ENCODE measurements around the gene C2CD2L. TPM values are rescaled to one million over a fixed set of nuclear protein-coding genes. Genes with fewer than 3 reads are reported as not detected.
A peak's percentile ranks its signal among the peaks of the same experiment; 100 is the strongest.
"Not testable (repeated sequence)": the region's sequence is repeated elsewhere in the genome, so short reads cannot be mapped to it uniquely, and the experiment has no call there.

Gene C2CD2L
- total RNA-seq, 2 donors from 2014 or later: 16.5 to 26.4 TPM

GRCh38 chr11:119117004-119117706 lies 10.0 kb downstream of the C2CD2L start:
- peaks cover 30% of the 10 kb centered on the region for H3K4me1 Mint-ChIP-seq
- H3K9me3 Mint-ChIP-seq: no peaks in the 10 kb centered on the region
- H3K4me3 Mint-ChIP-seq: peak overlapping the region; percentile 78
- peak overlapping the region; percentile 86 for H3K27ac Mint-ChIP-seq
- no peak for ATAC-seq (replicated peaks)
- peaks cover 56% of the 10 kb centered on the region for H3K36me3 Mint-ChIP-seq (ENCODE audit: low read depth)
- no peaks in the 10 kb centered on the region for H3K27me3 Mint-ChIP-seq

DNA sequence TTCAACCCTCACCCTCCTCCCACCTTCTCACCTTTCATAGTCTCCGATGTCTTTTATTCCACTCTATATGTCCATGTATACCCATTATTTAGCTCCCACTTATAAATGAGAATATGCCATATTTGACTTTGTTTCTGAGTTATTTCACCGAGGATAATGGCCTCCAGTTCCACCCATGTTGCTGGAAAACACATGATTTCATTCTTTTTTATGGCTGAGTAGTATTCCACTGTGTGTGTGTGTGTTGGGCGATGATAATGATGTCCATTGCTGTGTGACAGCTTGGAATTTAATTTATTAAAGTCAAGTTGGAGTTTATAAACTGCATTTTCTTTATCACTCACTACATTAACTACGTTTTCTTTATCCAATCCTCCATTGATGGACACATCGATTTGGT lies 11.1 kb downstream of the C2CD2L start:
- ATAC-seq (replicated peaks): no peak
- Mint-ChIP-seq H3K9me3 (no peaks in the 10 kb centered on the region), H3K4me3 (no peak overlapping the region), H3K36me3 (ENCODE audit: low read depth) (peaks cover 57% of the 10 kb centered on the region), H3K27ac (no peak overlapping the region), H3K27me3 (no peaks in the 10 kb centered on the region), H3K4me1 (peaks cover 33% of the 10 kb centered on the region)

DNA sequence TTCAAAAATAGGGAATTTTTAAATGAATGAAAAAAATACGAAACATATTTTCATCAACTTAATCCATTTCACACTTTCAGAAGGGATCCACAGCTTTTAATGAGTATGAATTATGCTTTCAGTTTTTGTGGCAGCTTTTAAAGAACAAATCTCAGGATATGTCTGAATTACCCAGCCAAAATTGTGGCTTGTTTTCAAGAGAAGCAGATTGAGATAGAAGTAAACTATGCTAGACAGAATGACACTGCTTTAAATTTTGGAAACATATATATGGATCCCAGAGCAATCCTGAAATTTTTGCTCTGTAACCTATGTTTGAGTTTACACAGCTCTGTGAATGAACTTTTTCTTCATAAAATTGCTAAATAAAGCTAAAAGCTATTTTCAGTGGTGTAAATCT lies 11.8 kb downstream of the C2CD2L start:
- Mint-ChIP-seq H3K4me1 (peaks cover 31% of the 10 kb centered on the region), H3K4me3 (no peak overlapping the region), H3K9me3 (no peaks in the 10 kb centered on the region), H3K27ac (no peak overlapping the region), H3K27me3 (no peaks in the 10 kb centered on the region), H3K36me3 (ENCODE audit: low read depth) (peaks cover 57% of the 10 kb centered on the region)
- ATAC-seq (replicated peaks): no peak

GRCh38 chr11:119120639-119121007 lies 13.5 kb downstream of the C2CD2L start:
- peaks cover 25% of the 10 kb centered on the region for H3K4me1 Mint-ChIP-seq
- H3K27ac Mint-ChIP-seq: peak overlapping the region; percentile 87
- H3K4me3 Mint-ChIP-seq: peak overlapping the region; percentile 88
- H3K27me3 Mint-ChIP-seq: no peaks in the 10 kb centered on the region
- no peak for ATAC-seq (replicated peaks)
- H3K9me3 Mint-ChIP-seq: no peaks in the 10 kb centered on the region
- peaks cover 49% of the 10 kb centered on the region for H3K36me3 Mint-ChIP-seq (ENCODE audit: low read depth)

DNA sequence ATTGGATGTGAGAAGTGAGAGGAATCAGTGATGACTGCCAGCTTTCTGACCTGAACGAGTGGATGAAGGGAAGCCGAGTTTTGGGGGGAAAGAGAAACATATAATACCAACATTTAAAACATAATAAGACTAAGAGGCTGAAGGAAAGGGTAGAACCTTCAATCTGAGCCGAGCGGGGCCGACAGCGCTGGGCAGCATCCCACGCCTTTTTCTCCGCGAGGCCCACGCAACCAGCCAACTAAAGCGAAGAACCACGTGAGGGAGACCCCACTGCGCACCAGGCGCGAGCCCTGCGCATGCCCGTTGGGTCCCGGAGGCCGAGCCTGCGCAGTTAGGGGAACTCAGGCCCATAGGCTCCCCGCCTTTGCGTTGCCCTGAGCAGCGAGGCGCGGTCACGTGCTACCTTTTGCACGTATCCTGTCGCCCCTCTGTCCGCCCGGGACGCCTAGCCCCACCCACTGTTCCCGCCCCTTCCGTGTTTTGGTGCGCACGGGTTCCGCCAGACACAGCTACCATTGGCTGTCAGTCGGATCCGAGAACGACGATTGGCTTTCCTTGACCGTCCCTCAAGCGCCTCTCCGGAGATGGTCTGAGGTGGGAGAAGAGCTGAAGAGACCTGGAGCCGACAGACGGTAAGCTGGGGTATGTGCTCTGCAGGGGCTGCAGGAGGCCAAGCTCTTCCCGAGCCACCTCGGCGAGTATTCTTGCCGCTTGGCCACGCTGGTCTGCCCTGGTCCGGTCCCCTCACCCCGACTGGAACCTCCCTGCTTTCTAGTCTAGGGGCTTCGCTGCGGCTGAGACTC lies 14.1 kb downstream of the C2CD2L start, which contains the start of gene HINFP:
HINFP (plus strand) TSS at position 573 of the 803 bp plus-strand sequence. CDS start 5,365 bp downstream, outside the sequence.
- Mint-ChIP-seq H3K9me3 (no peaks in the 10 kb centered on the region), H3K27me3 (no peaks in the 10 kb centered on the region), H3K27ac (peak within 1 kb of the TSS; percentile 87), H3K4me3 (peak within 1 kb of the TSS; percentile 88), H3K36me3 (ENCODE audit: low read depth) (peaks cover 44% of the 10 kb centered on the region), H3K4me1 (peaks cover 21% of the 10 kb centered on the region)
- ATAC-seq (replicated peaks): peak; percentile 99

GRCh38 chr11:119121811-119122124 lies 14.6 kb downstream of the C2CD2L start:
- Mint-ChIP-seq H3K4me3 (peak overlapping the region; percentile 88), H3K9me3 (no peaks in the 10 kb centered on the region), H3K4me1 (peaks cover 23% of the 10 kb centered on the region), H3K27ac (peak overlapping the region; percentile 87), H3K36me3 (ENCODE audit: low read depth) (peaks cover 41% of the 10 kb centered on the region), H3K27me3 (no peaks in the 10 kb centered on the region)
- peak; percentile 8 for ATAC-seq (replicated peaks)

- no peak overlapping the region for H3K27ac Mint-ChIP-seq
- no peak for ATAC-seq (replicated peaks)
- peaks cover 19% of the 10 kb centered on the region for H3K4me1 Mint-ChIP-seq
- peaks cover 75% of the 10 kb centered on the region for H3K36me3 Mint-ChIP-seq (ENCODE audit: low read depth)
- no peaks in the 10 kb centered on the region for H3K27me3 Mint-ChIP-seq
- H3K4me3 Mint-ChIP-seq: no peak overlapping the region
- H3K9me3 Mint-ChIP-seq: no peaks in the 10 kb centered on the region
Measured at GRCh38 chr11:119125821-119126220, 18.7 kb downstream of the C2CD2L start.

GRCh38 chr11:119126675-119127268 lies 19.6 kb downstream of the C2CD2L start:
- Mint-ChIP-seq H3K27me3 (no peaks in the 10 kb centered on the region), H3K9me3 (no peaks in the 10 kb centered on the region), H3K36me3 (ENCODE audit: low read depth) (peaks cover 80% of the 10 kb centered on the region), H3K4me3 (no peak overlapping the region), H3K4me1 (peaks cover 18% of the 10 kb centered on the region), H3K27ac (peak overlapping the region; percentile 63)
- ATAC-seq (replicated peaks): no peak

DNA sequence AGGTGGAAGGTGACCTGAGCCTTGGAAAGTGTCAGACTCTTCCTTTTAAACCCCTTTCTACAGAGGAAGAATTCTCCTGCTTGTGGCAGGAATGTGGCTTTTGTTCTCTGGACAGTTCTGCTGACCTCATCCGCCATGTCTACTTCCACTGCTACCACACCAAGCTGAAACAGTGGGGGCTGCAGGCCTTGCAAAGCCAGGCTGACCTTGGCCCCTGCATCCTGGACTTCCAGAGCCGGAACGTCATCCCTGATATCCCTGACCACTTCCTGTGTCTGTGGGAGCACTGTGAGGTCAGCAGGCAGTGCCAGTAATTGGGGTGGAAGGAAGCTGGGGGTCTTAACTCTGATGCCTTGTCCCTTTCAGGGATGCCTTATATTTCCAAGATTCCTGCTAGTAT lies 23.5 kb downstream of the C2CD2L start:
- Mint-ChIP-seq H3K36me3 (ENCODE audit: low read depth) (peaks cover 79% of the 10 kb centered on the region), H3K4me3 (no peak overlapping the region), H3K4me1 (peaks cover 6% of the 10 kb centered on the region), H3K27ac (no peak overlapping the region), H3K9me3 (no peaks in the 10 kb centered on the region), H3K27me3 (no peaks in the 10 kb centered on the region)
- ATAC-seq (replicated peaks): no peak

DNA sequence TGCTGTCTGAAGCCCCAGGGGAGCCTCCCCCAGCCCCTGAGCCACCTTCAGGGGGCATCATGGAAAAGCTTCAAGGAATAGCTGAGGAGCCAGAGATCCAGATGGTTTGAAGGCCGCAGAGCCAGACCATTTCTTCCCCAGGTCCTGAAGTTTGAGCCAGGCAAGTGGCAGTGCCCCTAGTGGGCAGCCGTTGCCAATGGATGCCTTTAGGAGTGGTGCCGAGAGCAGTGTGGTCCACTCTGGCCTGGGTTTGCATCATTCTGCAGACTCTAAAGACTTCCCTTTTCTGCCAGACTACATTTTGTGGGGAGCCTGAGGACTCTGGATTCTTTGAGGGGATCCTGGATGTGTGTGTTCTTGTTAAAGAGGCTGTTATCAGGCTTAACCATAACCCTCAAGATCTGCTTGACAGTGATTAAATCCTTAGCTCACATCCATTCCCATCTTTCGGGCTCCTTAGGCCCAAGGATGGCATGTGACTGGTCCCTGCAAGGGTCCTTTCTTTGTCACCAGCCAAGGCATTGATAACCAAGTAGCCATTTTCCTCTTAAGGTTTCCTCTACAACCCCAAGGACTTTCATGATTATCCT lies 27.3 kb downstream of the C2CD2L start:
- H3K36me3 Mint-ChIP-seq (ENCODE audit: low read depth): peaks cover 49% of the 10 kb centered on the region
- H3K4me3 Mint-ChIP-seq: no peak overlapping the region
- no peak overlapping the region for H3K27ac Mint-ChIP-seq
- no peaks in the 10 kb centered on the region for H3K4me1 Mint-ChIP-seq
- no peaks in the 10 kb centered on the region for H3K9me3 Mint-ChIP-seq
- peaks cover 7% of the 10 kb centered on the region for H3K27me3 Mint-ChIP-seq
- no peak for ATAC-seq (replicated peaks)

DNA sequence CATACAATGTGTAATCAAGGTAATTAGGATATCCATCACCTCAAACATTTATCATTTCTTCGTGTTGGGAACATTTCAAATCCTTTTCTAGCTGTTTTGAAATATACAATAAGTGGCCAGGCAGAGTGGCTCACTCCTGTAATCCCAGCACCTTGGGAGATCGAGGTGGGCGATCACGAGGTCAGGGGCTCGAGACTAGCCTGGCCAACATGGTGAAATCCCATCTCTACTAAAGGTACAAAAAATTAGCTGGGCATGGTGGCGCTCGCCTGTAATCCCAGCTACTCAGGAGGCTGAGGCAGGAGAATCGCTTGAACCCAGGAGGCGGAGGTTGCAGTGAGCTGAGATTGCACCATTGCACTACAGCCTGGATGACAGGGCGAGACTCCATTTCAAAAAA lies 32.1 kb downstream of the C2CD2L start:
- not testable (repeated sequence) for ATAC-seq (replicated peaks); H3K27ac Mint-ChIP-seq; H3K36me3 Mint-ChIP-seq (ENCODE audit: low read depth); H3K9me3 Mint-ChIP-seq; H3K4me1 Mint-ChIP-seq; H3K4me3 Mint-ChIP-seq
- H3K27me3 Mint-ChIP-seq: peaks cover 14% of the 10 kb centered on the region

GRCh38 chr11:119144825-119145486 lies 37.8 kb downstream of the C2CD2L start:
- ATAC-seq (replicated peaks): peak; percentile 51
- no peaks in the 10 kb centered on the region for H3K4me1 Mint-ChIP-seq
- H3K27me3 Mint-ChIP-seq: peaks cover 31% of the 10 kb centered on the region
- no peak overlapping the region for H3K4me3 Mint-ChIP-seq
- H3K36me3 Mint-ChIP-seq (ENCODE audit: low read depth): no peaks in the 10 kb centered on the region
- H3K27ac Mint-ChIP-seq: no peak overlapping the region
- no peaks in the 10 kb centered on the region for H3K9me3 Mint-ChIP-seq

DNA sequence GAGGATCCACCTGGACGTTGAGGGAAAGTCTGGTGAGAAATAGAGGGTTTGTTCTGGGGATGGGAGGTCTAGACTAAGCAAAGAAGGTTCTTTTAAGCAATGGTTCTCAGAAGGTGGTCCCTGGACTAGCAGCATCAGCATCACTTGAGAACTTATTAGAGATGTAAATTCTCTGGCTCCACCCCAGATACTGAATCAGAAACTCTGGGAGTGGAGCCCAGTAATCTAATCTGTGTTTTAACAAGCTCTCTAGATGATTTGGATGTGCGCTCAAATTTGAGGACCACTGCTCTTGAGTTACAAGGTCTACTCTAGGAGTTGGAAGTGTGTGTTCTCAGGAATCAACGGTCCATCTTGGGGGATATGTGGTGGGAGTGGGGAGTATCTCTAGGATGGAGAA lies 38.4 kb downstream of the C2CD2L start:
- no peak overlapping the region for H3K4me3 Mint-ChIP-seq
- no peaks in the 10 kb centered on the region for H3K4me1 Mint-ChIP-seq
- H3K36me3 Mint-ChIP-seq (ENCODE audit: low read depth): no peaks in the 10 kb centered on the region
- no peak for ATAC-seq (replicated peaks)
- peaks cover 31% of the 10 kb centered on the region for H3K27me3 Mint-ChIP-seq
- no peaks in the 10 kb centered on the region for H3K9me3 Mint-ChIP-seq
- H3K27ac Mint-ChIP-seq: no peak overlapping the region

- Mint-ChIP-seq H3K4me1 (no peaks in the 10 kb centered on the region), H3K36me3 (ENCODE audit: low read depth) (no peaks in the 10 kb centered on the region), H3K9me3 (no peaks in the 10 kb centered on the region), H3K27me3 (peaks cover 31% of the 10 kb centered on the region), H3K4me3 (peak overlapping the region; percentile 55), H3K27ac (no peak overlapping the region)
- no peak for ATAC-seq (replicated peaks)
Measured at GRCh38 chr11:119147604-119148333, 40.6 kb downstream of the C2CD2L start.
